Loucy (cell line): ENCODE data around the gene LHPP.

Source experiments
- CTCF ChIP-seq: fragments of 200-600 bp; sonication (generic); conservative IDR thresholded peaks from 2 replicates; pipeline ENCODE4 v1.5.1; 2014; ENCODE audit warnings: mild to moderate bottlenecking, antibody characterized with exemption, low read length
- EZH2phosphoT487 ChIP-seq: fragments of 200-600 bp; IDR thresholded peaks from 2 replicates; pipeline ENCODE4 v1.6.1; 2018; ENCODE audit warnings: antibody characterized with exemption, mild to moderate bottlenecking, moderate library complexity, borderline replicate concordance

DNA sequence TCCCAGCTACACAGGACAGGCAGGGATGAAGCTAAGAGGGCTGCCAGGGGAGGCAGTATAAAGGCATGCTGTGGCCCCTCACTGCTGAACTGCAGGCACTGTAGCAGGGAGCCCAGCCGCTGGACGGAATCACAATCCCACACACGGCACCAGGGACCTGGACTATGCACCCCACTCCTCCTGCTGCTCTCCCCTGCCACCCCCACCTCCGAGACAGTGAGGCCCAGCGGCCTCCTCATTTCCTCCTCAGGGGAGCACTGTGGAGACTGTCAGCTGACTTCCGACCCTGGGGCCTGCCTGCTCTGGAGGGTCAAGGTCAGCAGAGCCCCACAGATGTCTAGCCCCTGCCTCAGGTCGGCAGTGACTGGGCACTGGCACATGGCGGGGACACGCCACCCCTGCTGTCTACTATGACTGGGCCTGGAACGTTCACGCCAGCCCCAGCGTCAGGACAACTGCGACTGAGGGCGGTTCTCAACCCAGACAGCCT lies 189.8 kb downstream of the LHPP start:
- TF ChIP-seq CTCF, result no peak
- no peak for TF ChIP-seq EZH2phosphoT487
